SU-DHL-6 (cell line): ENCODE results near the gene FLOT2.

ENCODE experiments used
- H2AFZ ChIP-seq: fragments of 200-600 bp; sonication (generic); 2 replicates; pipeline ENCODE4 v1.6.1; 2014; ENCODE audit warnings: low read depth, mild to moderate bottlenecking, moderate library complexity, mixed read lengths, antibody characterized with exemption, low read length; ENCODE audit not compliant: severe bottlenecking
- H3F3A ChIP-seq: fragments of 200-600 bp; shearing (Covaris generic); 2 replicates; pipeline ENCODE4 v1.6.0; 2016; ENCODE audit warnings: antibody characterized with exemption, mild to moderate bottlenecking; ENCODE audit not compliant: insufficient read depth
- H3K27ac ChIP-seq: fragments of 200-600 bp; sonication (generic); 2 replicates; pipeline ENCODE4 v1.5.1; 2016; ENCODE audit warnings: low read depth, mild to moderate bottlenecking, low read length, moderate library complexity, mixed read lengths
- H3K27me3 ChIP-seq: fragments of 200-600 bp; sonication (generic), shearing (Covaris generic); 2 replicates; pipeline ENCODE4 v1.6.0; 2014; ENCODE audit warnings: mild to moderate bottlenecking, low read length
- H3K36me3 ChIP-seq: fragments of 200-600 bp; sonication (generic); 2 replicates; pipeline ENCODE4 v1.6.1; 2014; ENCODE audit warnings: mild to moderate bottlenecking, low read length, mixed read lengths
- H3K4me2 ChIP-seq: fragments of 300-600, 200-600 bp; shearing (Covaris generic), sonication (generic); 2 replicates; pipeline ENCODE4 v1.6.0; 2014; ENCODE audit warnings: low read length, low read depth, mild to moderate bottlenecking; ENCODE audit not compliant: poor library complexity, severe bottlenecking
- H3K4me3 ChIP-seq: fragments of 200-600 bp; sonication (generic); 2 replicates; pipeline ENCODE4 v1.5.1; 2014; ENCODE audit warnings: antibody characterized with exemption, low read length, mild to moderate bottlenecking, mixed read lengths; ENCODE audit not compliant: insufficient read depth, poor library complexity, severe bottlenecking
- H3K79me2 ChIP-seq: fragments of 200-600 bp; sonication (generic); 2 replicates; pipeline ENCODE4 v1.6.1; 2014; ENCODE audit warnings: mild to moderate bottlenecking, low read length, moderate library complexity; ENCODE audit not compliant: insufficient read depth
- H3K9ac ChIP-seq: fragments of 200-600 bp; sonication (generic); 2 replicates; pipeline ENCODE4 v1.7.0; 2014; ENCODE audit warnings: mild to moderate bottlenecking, low read length
- H3K9me2 ChIP-seq: fragments of 200-600 bp; sonication (generic); replicated peaks from 2 replicates; pipeline ENCODE4 v1.6.1; 2014; ENCODE audit warnings: low read length; ENCODE audit not compliant: insufficient read depth
- H3K9me3 ChIP-seq: fragments of 200-600 bp; sonication (generic); 2 replicates; pipeline ENCODE4 v1.6.1; 2014; ENCODE audit warnings: low read length, mixed read lengths; ENCODE audit not compliant: insufficient read depth
- H4K20me1 ChIP-seq: fragments of 200-600 bp; sonication (generic); 2 replicates; pipeline ENCODE4 v1.6.1; 2014; ENCODE audit warnings: low read depth, mild to moderate bottlenecking, antibody characterized with exemption, low read length, moderate library complexity, mixed read lengths
- EZH2phosphoT487 ChIP-seq: fragments of 200-600 bp; sonication (generic), shearing (Covaris generic); conservative IDR thresholded peaks from 2 replicates; pipeline ENCODE4 v1.6.1; 2018; ENCODE audit warnings: mild to moderate bottlenecking, antibody characterized with exemption, low read length, moderate library complexity, mixed read lengths
- TF ChIP-seq, protein P1 (sequence below): fragments of 200-600 bp; sonication (generic); IDR thresholded peaks from one replicate; pipeline ENCODE4 v1.5.1; 2017; ENCODE audit warnings: antibody characterized with exemption, mild to moderate bottlenecking, low read length, moderate library complexity; ENCODE audit not compliant: insufficient read depth, poor library complexity, severe bottlenecking

Gene FLOT2

GRCh38 chr17:28925912-28926365 is 28.4 kb upstream of the FLOT2 start:
- Histone ChIP-seq H3K27ac (no peak overlapping the region), H3K79me2 (peaks cover 67% of the 10 kb centered on the region), H3K4me2 (no peak overlapping the region)

DNA sequence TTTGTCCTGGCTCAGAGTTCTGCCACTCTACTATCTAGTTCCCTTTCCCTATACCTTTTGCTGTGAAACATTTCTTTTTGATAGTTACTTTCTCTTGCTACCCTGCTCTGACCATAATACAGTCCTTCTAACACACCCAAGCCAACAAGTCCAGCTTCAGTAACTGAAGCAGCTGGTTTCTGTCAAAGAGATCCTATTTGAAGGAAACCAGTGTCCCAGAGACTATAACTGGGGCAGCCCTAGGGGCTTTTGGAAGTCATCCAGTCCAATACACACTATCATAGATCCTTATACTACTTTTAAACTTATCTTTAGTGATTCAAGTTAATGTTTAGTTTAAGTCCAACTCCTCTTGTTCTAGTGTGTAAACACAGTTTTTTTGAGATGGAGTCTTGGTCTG is 22.7 kb upstream of the FLOT2 start:
- Histone ChIP-seq H3K4me2 (no peak overlapping the region), H3K9me2 (no peaks in the 10 kb centered on the region), H3K27me3 (no peaks in the 10 kb centered on the region), H4K20me1 (no peaks in the 10 kb centered on the region), H3K27ac (no peak overlapping the region), H3F3A (peaks cover 7% of the 10 kb centered on the region; the same call in 1 of the 2 replicates), H3K36me3 (peaks cover 52% of the 10 kb centered on the region), H2AFZ (no peak overlapping the region), H3K9ac (no peak overlapping the region), H3K79me2 (peaks cover 18% of the 10 kb centered on the region; the same call in 1 of the 2 replicates), H3K9me3 (no peaks in the 10 kb centered on the region), H3K4me3 (no peak overlapping the region)
- TF ChIP-seq, protein P1, sequence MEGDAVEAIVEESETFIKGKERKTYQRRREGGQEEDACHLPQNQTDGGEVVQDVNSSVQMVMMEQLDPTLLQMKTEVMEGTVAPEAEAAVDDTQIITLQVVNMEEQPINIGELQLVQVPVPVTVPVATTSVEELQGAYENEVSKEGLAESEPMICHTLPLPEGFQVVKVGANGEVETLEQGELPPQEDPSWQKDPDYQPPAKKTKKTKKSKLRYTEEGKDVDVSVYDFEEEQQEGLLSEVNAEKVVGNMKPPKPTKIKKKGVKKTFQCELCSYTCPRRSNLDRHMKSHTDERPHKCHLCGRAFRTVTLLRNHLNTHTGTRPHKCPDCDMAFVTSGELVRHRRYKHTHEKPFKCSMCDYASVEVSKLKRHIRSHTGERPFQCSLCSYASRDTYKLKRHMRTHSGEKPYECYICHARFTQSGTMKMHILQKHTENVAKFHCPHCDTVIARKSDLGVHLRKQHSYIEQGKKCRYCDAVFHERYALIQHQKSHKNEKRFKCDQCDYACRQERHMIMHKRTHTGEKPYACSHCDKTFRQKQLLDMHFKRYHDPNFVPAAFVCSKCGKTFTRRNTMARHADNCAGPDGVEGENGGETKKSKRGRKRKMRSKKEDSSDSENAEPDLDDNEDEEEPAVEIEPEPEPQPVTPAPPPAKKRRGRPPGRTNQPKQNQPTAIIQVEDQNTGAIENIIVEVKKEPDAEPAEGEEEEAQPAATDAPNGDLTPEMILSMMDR: no peak

More at GRCh38 chr17:28925912-28926365, 28.4 kb upstream of the FLOT2 start:
- no peak overlapping the region for H3K4me3 ChIP-seq
- H3K9ac ChIP-seq: no peak overlapping the region
- H4K20me1 ChIP-seq: 0 out of 2 replicates have a peak, but pooled peaks cover 2% of the 10 kb centered on the region
- TF ChIP-seq, protein P1: no peak
- TF ChIP-seq EZH2phosphoT487: no peak
- no peak overlapping the region for H2AFZ ChIP-seq
- no peaks in the 10 kb centered on the region for H3K27me3 ChIP-seq
- peaks cover 29% of the 10 kb centered on the region for H3K36me3 ChIP-seq
- H3F3A ChIP-seq: no peaks in the 10 kb centered on the region
- H3K9me3 ChIP-seq: no peaks in the 10 kb centered on the region
- H3K9me2 ChIP-seq: no peaks in the 10 kb centered on the region

DNA sequence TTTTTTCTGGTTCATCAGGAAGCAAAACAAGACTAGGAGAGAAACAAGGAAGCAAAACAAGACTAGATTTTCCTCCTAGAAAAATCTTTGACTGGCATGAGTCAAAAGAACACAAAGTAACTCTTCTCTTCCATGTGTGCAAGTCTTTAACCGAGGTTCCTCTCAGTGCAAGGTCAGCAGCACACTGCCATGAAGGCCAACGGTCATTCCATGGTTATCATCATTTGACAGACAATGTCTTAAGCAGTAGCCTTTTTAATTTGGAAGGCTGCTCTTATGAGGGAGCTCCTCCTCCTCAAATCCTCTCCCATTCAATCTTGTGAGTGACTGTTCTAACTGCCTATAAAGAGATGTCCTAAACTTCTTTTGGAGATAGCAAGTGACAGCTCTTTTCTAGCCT is 20.8 kb upstream of the FLOT2 start:
- Histone ChIP-seq H3K79me2 (0 out of 2 replicates have a peak, but pooled peaks cover 9% of the 10 kb centered on the region), H3F3A (peaks cover 7% of the 10 kb centered on the region; the same call in 1 of the 2 replicates), H3K4me3 (no peak overlapping the region), H3K4me2 (no peak overlapping the region), H4K20me1 (no peaks in the 10 kb centered on the region), H3K9ac (no peak overlapping the region), H3K9me2 (no peaks in the 10 kb centered on the region), H3K36me3 (peaks cover 49% of the 10 kb centered on the region), H2AFZ (no peak overlapping the region), H3K27me3 (no peaks in the 10 kb centered on the region), H3K27ac (no peak overlapping the region), H3K9me3 (no peaks in the 10 kb centered on the region)
- TF ChIP-seq, protein P1: no peak
- TF ChIP-seq EZH2phosphoT487: no peak
